ENCODE measurements around the gene MAP7D3.

MAP7D3 gene

DNA sequence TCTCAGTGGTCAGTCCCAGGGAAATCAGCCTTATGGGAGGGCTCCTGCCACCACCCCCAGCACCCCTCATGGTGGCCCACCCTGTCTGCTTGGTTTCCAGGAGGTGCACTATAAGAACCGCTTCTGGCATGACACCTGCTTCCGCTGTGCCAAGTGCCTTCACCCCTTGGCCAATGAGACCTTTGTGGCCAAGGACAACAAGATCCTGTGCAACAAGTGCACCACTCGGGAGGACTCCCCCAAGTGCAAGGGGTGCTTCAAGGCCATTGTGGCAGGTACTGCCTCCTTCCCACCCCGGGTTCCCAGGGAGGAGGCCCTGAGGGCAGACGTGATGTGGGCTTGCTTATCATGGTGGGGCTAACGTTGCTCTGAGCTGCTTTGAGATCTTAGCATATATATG is 44.3 kb downstream of the MAP7D3 start:
- CTCF ChIA-PET, result no interaction called here
- POLR2A ChIA-PET, result no interaction called here
- peak; percentile 62 for TF ChIP-seq SCRT2 (tag by site-specific recombination; IDR thresholded peaks at IDR 0.05)
- TF ChIP-seq, protein P1, sequence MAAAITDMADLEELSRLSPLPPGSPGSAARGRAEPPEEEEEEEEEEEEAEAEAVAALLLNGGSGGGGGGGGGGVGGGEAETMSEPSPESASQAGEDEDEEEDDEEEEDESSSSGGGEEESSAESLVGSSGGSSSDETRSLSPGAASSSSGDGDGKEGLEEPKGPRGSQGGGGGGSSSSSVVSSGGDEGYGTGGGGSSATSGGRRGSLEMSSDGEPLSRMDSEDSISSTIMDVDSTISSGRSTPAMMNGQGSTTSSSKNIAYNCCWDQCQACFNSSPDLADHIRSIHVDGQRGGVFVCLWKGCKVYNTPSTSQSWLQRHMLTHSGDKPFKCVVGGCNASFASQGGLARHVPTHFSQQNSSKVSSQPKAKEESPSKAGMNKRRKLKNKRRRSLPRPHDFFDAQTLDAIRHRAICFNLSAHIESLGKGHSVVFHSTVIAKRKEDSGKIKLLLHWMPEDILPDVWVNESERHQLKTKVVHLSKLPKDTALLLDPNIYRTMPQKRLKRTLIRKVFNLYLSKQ (tag by site-specific recombination; IDR thresholded peaks at IDR 0.05; ENCODE audit: borderline replicate concordance), result no peak

DNA sequence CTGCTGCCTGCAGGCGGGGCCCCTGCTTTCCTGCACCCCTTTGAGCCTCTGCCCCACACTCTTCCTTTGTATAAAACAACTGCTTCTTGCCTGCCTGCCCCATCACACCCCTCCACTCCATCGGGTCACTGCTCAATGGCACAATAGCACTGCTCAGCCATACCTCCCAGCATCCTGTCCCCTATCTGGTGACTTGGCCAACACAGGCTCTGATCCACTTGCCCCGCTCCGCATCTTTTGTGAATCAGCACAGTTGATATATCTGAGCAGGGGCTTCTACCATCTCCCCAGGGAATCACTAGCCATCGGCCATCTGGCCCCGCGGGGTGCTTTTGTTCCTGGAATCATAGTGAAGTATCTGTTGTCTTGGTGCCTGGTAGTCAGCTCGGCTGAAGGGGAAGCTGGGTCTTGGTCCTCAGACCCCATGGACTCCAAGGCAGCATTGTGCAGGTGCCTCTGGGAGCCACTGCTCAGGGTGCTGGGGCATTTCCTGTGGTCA is 45.3 kb downstream of the MAP7D3 start:
- no peaks in the 10 kb centered on the region for H3K9me3 ChIP-seq (ENCODE audit: control insufficient read depth, insufficient read depth, low read depth, low read length)
- CTCF ChIA-PET, result interaction anchor here (0.6 kb wide), 1 partner anchor 9 kb away, joined by 3 read pairs; no protein-coding TSS in a partner anchor
- H3K36me3 ChIP-seq (ENCODE audit: control insufficient read depth in 2 of 2, insufficient read depth in 1 of 2, low read length in 2 of 2), result peaks cover 0 to 41% of the 10 kb centered on the region in 2 experiments; a peak in 1 of 3 replicates
- TF ChIP-seq ZNF654 (tag by site-specific recombination; IDR thresholded peaks at IDR 0.05; ENCODE audit: low read depth), result no peak
- no peak for TF ChIP-seq ZNF548 (tag by site-specific recombination; IDR thresholded peaks at IDR 0.05)
- no peak for TF ChIP-seq ZNF837 (tag by site-specific recombination; IDR thresholded peaks at IDR 0.05)
- TF ChIP-seq HOXA7 (CRISPR knock-in tag; IDR thresholded peaks at IDR 0.05; ENCODE audit: borderline replicate concordance), result no peak
- TF ChIP-seq, protein P2, sequence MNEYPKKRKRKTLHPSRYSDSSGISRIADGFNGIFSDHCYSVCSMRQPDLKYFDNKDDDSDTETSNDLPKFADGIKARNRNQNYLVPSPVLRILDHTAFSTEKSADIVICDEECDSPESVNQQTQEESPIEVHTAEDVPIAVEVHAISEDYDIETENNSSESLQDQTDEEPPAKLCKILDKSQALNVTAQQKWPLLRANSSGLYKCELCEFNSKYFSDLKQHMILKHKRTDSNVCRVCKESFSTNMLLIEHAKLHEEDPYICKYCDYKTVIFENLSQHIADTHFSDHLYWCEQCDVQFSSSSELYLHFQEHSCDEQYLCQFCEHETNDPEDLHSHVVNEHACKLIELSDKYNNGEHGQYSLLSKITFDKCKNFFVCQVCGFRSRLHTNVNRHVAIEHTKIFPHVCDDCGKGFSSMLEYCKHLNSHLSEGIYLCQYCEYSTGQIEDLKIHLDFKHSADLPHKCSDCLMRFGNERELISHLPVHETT (tag by site-specific recombination; IDR thresholded peaks at IDR 0.05), result no peak
- no peak for TF ChIP-seq ZNF791 (tag by site-specific recombination; IDR thresholded peaks at IDR 0.05)
- no peak for TF ChIP-seq ZNF157 (tag by site-specific recombination; IDR thresholded peaks at IDR 0.05)
- TF ChIP-seq ZNF623 (tag by site-specific recombination; IDR thresholded peaks at IDR 0.05), result no peak
- no peak for TF ChIP-seq ZNF629 (tag by site-specific recombination; IDR thresholded peaks at IDR 0.05)
- TF ChIP-seq ZBTB1 (tag by site-specific recombination; IDR thresholded peaks at IDR 0.05), result no peak
- TF ChIP-seq, protein P3, sequence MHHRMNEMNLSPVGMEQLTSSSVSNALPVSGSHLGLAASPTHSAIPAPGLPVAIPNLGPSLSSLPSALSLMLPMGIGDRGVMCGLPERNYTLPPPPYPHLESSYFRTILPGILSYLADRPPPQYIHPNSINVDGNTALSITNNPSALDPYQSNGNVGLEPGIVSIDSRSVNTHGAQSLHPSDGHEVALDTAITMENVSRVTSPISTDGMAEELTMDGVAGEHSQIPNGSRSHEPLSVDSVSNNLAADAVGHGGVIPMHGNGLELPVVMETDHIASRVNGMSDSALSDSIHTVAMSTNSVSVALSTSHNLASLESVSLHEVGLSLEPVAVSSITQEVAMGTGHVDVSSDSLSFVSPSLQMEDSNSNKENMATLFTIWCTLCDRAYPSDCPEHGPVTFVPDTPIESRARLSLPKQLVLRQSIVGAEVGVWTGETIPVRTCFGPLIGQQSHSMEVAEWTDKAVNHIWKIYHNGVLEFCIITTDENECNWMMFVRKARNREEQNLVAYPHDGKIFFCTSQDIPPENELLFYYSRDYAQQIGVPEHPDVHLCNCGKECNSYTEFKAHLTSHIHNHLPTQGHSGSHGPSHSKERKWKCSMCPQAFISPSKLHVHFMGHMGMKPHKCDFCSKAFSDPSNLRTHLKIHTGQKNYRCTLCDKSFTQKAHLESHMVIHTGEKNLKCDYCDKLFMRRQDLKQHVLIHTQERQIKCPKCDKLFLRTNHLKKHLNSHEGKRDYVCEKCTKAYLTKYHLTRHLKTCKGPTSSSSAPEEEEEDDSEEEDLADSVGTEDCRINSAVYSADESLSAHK (tag by site-specific recombination; IDR thresholded peaks at IDR 0.05), result no peak
- TF ChIP-seq ZFP41 (tag by site-specific recombination; IDR thresholded peaks at IDR 0.05; ENCODE audit: borderline replicate concordance), result no peak
- no peak for TF ChIP-seq ZNF785 (tag by site-specific recombination; IDR thresholded peaks at IDR 0.05)
- no peak for TF ChIP-seq ZFP3 (tag by site-specific recombination; IDR thresholded peaks at IDR 0.05; ENCODE audit: low read depth)
- no peak overlapping the region for H3K27ac ChIP-seq (ENCODE audit: extremely low read depth, low read depth, low read length)
- no peak overlapping the region for H3K4me3 ChIP-seq (ENCODE audit: low read depth, low read length)
- POLR2A ChIA-PET, result interaction anchor here (0.6 kb wide), 1 partner anchor 227 kb away, joined by 4 read pairs; no protein-coding TSS in a partner anchor
- peaks cover 6% of the 10 kb centered on the region; the same call in 1 of the 2 replicates for H3K4me1 ChIP-seq (ENCODE audit: control insufficient read depth, insufficient read depth, low read length)

More for the DNA sequence above, 44.3 kb downstream of the MAP7D3 start:
- no peak overlapping the region for H3K27ac ChIP-seq (ENCODE audit: extremely low read depth, low read depth, low read length)
- H3K4me3 ChIP-seq (ENCODE audit: low read depth, low read length), result no peak overlapping the region
- no peaks in the 10 kb centered on the region for H3K9me3 ChIP-seq (ENCODE audit: control insufficient read depth, insufficient read depth, low read depth, low read length)
- peaks cover 6% of the 10 kb centered on the region; the same call in 1 of the 2 replicates for H3K4me1 ChIP-seq (ENCODE audit: control insufficient read depth, insufficient read depth, low read length)
- H3K36me3 ChIP-seq (ENCODE audit: control insufficient read depth in 2 of 2, insufficient read depth in 1 of 2, low read length in 2 of 2), result peaks cover 0 to 51% of the 10 kb centered on the region in 2 experiments; a peak in 1 of 3 replicates

DNA sequence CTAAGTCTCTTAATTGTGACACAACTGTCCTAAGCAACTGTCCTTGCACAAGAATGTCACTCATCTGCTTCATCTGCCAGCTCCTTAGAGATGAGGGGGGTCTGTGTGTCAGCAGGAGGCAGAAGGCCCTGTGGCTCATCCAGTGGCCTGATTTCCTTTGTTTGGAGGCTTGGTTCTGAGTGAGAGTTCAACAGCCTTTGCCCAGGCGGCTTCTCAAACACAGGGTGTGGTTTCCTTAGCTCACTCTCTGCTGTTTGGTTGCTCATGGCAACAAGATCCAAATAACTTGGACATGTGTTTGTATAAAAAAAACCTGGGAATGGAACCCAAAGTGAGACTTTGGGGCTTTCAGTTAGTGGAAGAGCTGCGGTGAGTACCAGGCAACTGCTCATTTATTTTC is 46.6 kb downstream of the MAP7D3 start:
- TF ChIP-seq GLIS1 (tag by site-specific recombination; IDR thresholded peaks at IDR 0.05) (peak; percentile 61), ZEB2 (tag by site-specific recombination; IDR thresholded peaks at IDR 0.05) (no peak)
- POLR2A ChIA-PET, result no interaction called here
- H3K4me3 ChIP-seq (ENCODE audit: low read depth, low read length), result no peak overlapping the region
- CTCF ChIA-PET, result interaction anchor here (3.8 kb wide), 1 partner anchor 177 kb away, joined by 18 read pairs; no protein-coding TSS in a partner anchor
- H3K4me1 ChIP-seq (ENCODE audit: control insufficient read depth, insufficient read depth, low read length), result peaks cover 6% of the 10 kb centered on the region; the same call in 1 of the 2 replicates
- H3K27ac ChIP-seq (ENCODE audit: extremely low read depth, low read depth, low read length), result no peak overlapping the region
- peaks cover 0 to 28% of the 10 kb centered on the region in 2 experiments; a peak in 1 of 3 replicates for H3K36me3 ChIP-seq (ENCODE audit: control insufficient read depth in 2 of 2, insufficient read depth in 1 of 2, low read length in 2 of 2)
- no peaks in the 10 kb centered on the region for H3K9me3 ChIP-seq (ENCODE audit: control insufficient read depth, insufficient read depth, low read depth, low read length)

Data from HEK293 (cell line).